Central memory CD8-positive, alpha-beta T cell (primary cell): ENCODE measurements around the gene INPP5D.
"Not testable (repeated sequence)": the region's sequence is repeated elsewhere in the genome, so short reads cannot be mapped to it uniquely, and the experiment has no call there.

Experiments
- ATAC-seq: fragments of 150-1000 bp; cut with Tn5 transposase; replicated peaks from 2 replicates; pipeline ENCODE4 v1.10.0; 2022; ENCODE audit warnings: mild to moderate bottlenecking, moderate FRiP score, moderate number of reproducible peaks; ENCODE audit not compliant: poor library complexity, severe bottlenecking; ENCODE audit errors: extremely low read depth
- DNase-seq, 2 donors: peaks; one replicate each; pipeline ENCODE4 v3.0.0; 2021; ENCODE audit warnings: low spot score in 2 of 2
- H3K27ac Mint-ChIP-seq: one replicate; pipeline ENCODE4 v1.8.0; 2022; ENCODE audit warnings: low read depth, mild to moderate bottlenecking, moderate library complexity, mixed read lengths
- H3K27me3 Mint-ChIP-seq: one replicate; pipeline ENCODE4 v1.8.0; 2022; ENCODE audit warnings: mixed read lengths
- H3K36me3 Mint-ChIP-seq: one replicate; pipeline ENCODE4 v1.8.0; 2022; ENCODE audit warnings: mild to moderate bottlenecking, moderate library complexity, mixed read lengths; ENCODE audit not compliant: insufficient read depth
- H3K4me1 Mint-ChIP-seq: one replicate; pipeline ENCODE4 v1.8.0; 2022; ENCODE audit warnings: mixed read lengths
- H3K4me3 Mint-ChIP-seq: one replicate; pipeline ENCODE4 v1.8.0; 2022; ENCODE audit warnings: mild to moderate bottlenecking, moderate library complexity, mixed read lengths
- H3K9me3 Mint-ChIP-seq: one replicate; pipeline ENCODE4 v1.8.0; 2022; ENCODE audit warnings: mixed read lengths

INPP5D gene

DNA sequence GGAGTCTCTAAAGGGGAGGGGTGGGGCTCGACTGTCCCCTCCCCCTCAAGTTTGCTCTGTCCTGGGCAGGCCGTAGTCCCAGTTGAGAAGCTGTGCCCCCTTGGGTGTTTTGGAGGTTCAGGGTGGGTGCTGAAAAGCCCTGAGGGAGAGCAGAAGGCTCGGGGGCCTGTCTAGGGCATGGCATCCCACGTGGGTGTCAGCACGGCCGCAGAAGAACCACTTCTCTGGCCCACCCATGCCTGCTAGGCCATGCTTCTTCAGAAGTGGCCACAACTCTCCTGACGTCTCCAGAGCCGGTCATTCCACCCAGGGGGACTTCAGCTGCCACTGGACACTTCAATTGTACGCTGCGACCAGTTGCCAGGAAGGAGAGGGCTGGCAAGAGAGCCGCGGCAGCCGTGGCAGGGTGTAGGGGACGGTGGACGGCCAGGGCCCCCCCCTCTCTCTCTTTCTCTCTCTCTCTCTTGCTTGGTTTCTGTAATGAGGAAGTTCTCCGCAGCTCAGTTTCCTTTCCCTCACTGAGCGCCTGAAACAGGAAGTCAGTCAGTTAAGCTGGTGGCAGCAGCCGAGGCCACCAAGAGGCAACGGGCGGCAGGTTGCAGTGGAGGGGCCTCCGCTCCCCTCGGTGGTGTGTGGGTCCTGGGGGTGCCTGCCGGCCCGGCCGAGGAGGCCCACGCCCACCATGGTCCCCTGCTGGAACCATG, at the start of gene INPP5D:
Gene INPP5D, plus strand, starts transcription at position 546 of the 704 bp plus-strand sequence. Its CDS starts 137 bp downstream, at position 683.
- H3K27ac Mint-ChIP-seq: peak within 1 kb of the TSS; percentile 95
- DNase-seq (peak; percentile 50 to 70), ATAC-seq (peak; percentile 81)
- peak within 1 kb of the TSS; percentile 98 for H3K4me3 Mint-ChIP-seq
- H3K4me1 Mint-ChIP-seq: peaks cover 46% of the 10 kb centered on the region
- H3K36me3 Mint-ChIP-seq: peaks cover 31% of the 10 kb centered on the region
- H3K27me3 Mint-ChIP-seq: no peaks in the 10 kb centered on the region
- no peaks in the 10 kb centered on the region for H3K9me3 Mint-ChIP-seq

DNA sequence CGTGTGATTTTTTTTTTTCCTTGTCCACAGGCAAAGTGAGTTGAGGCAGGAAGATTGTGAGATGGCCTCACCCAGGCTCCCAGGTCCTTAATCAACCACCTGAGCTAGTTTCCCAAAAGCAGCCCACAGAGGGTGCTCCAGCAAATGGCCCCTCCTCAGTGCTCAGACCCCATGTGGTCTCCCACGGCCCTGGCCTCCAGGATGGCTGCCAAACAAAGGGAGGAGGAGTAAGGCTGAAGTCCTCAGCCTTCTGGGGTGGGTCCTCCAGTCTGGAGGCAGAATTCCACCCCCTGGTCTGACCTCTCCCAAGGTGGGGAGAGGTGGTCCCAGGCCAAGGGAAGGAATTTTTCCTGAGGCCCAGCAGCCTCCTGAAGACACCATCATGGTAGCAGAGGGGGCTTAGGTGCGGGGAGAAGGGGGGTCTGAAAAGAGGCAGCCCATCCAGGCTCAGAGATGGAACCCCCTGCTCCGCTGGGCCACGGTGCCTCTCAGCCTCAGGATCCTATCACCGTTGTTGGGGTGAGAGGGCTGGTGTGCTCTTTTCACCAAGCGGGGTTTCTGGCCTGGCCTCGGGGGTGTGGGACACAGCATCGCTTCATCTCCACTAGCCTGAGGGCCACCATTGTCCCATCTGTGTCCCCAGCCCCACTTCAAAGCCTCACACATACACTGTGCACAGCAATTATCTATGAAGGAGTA, 49.4 kb upstream of the INPP5D start:
- ATAC-seq (no peak), DNase-seq (no peak)
- H3K27me3 Mint-ChIP-seq: peaks cover 15% of the 10 kb centered on the region
- H3K27ac Mint-ChIP-seq: no peak overlapping the region
- H3K4me3 Mint-ChIP-seq: no peak overlapping the region
- H3K4me1 Mint-ChIP-seq: no peaks in the 10 kb centered on the region
- H3K9me3 Mint-ChIP-seq: peaks cover 6% of the 10 kb centered on the region
- no peaks in the 10 kb centered on the region for H3K36me3 Mint-ChIP-seq

GRCh38 chr2:233011268-233011650, 48.9 kb upstream of the INPP5D start:
- Mint-ChIP-seq H3K27me3 (peaks cover 14% of the 10 kb centered on the region), H3K27ac (no peak overlapping the region), H3K4me1 (no peaks in the 10 kb centered on the region), H3K9me3 (peaks cover 6% of the 10 kb centered on the region), H3K4me3 (no peak overlapping the region), H3K36me3 (no peaks in the 10 kb centered on the region)
- DNase-seq (no peak), ATAC-seq (no peak)

GRCh38 chr2:233011702-233012131, 48.4 kb upstream of the INPP5D start:
- Mint-ChIP-seq H3K36me3 (no peaks in the 10 kb centered on the region), H3K4me3 (no peak overlapping the region), H3K9me3 (peaks cover 6% of the 10 kb centered on the region), H3K27ac (no peak overlapping the region), H3K4me1 (no peaks in the 10 kb centered on the region), H3K27me3 (peaks cover 14% of the 10 kb centered on the region)
- no peak for ATAC-seq
- no peak for DNase-seq

DNA sequence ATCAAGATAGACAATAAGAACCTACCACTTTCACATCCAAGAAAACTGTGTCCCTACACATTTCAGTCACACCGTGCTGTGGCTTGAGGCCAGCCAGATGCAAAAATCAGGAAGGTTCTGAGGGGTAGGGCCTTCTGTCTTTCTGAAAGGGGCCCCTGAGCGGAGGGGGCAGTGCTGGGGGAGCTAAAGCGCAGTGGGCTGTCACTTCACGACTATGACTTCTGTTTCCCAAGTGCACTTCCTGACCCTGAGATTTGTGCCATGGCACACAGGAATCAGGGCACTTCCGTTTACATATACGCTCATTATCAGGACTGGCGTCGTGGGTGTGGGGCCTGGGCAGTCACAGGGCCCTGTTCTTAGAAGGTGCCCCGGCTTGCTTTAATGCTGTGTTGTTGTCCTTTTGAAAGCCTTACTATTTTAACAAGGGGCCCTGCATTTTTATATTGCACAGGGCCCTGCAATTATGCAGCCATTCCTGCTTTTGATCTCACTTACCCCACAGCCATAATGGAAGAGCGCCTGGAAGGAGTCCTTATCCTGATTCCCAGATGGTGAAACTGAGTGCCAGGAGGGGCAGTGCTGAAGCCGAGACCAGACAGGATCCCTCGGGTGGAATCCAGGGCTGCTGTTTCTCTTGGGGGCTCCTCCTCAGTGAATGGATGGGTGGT, 47.7 kb upstream of the INPP5D start:
- ATAC-seq (no peak), DNase-seq (no peak)
- Mint-ChIP-seq H3K4me1 (no peaks in the 10 kb centered on the region), H3K27me3 (peaks cover 14% of the 10 kb centered on the region), H3K27ac (no peak overlapping the region), H3K9me3 (peaks cover 6% of the 10 kb centered on the region), H3K4me3 (no peak overlapping the region), H3K36me3 (no peaks in the 10 kb centered on the region)

- Mint-ChIP-seq H3K27me3 (peaks cover 14% of the 10 kb centered on the region), H3K4me1 (no peaks in the 10 kb centered on the region), H3K4me3 (no peak within 1 kb of the TSS), H3K36me3 (no peaks in the 10 kb centered on the region), H3K9me3 (peaks cover 6% of the 10 kb centered on the region), H3K27ac (no peak within 1 kb of the TSS)
- ATAC-seq (no peak), DNase-seq (no peak)
Measured at GRCh38 chr2:233013027-233013461, 47.1 kb upstream of the INPP5D start, which contains the start of gene NGEF. NGEF (minus strand) TSS chr2:233013256; CDS start chr2:232974890, 38,366 bp downstream.

DNA sequence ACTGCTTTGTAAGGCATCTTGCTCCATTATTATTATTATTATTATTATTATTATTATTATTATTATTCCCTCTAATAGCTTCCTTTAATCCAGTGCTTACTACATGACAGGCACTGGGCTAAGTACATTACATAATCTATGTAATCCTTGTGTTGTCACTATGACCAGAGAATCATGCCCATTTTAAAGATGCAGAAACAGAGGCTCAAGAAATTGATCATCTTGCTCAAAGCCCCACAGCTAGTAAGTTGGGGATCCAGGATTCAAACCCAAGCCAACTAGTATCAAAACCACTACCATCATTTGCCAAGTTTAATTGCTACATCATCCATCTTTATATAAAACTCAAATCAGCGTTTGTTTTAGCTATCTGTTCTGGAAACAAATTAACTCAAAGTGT, 46.5 kb upstream of the INPP5D start:
- no peak for ATAC-seq
- Mint-ChIP-seq H3K4me1 (no peaks in the 10 kb centered on the region), H3K36me3 (no peaks in the 10 kb centered on the region), H3K4me3 (no peak overlapping the region), H3K27me3 (peaks cover 14% of the 10 kb centered on the region), H3K27ac (no peak overlapping the region), H3K9me3 (peaks cover 6% of the 10 kb centered on the region)
- no peak for DNase-seq

GRCh38 chr2:233015019-233015645, 45.0 kb upstream of the INPP5D start:
- no peaks in the 10 kb centered on the region for H3K36me3 Mint-ChIP-seq
- DNase-seq (no peak), ATAC-seq (no peak)
- peaks cover 6% of the 10 kb centered on the region for H3K9me3 Mint-ChIP-seq
- H3K27me3 Mint-ChIP-seq: peaks cover 14% of the 10 kb centered on the region
- no peak overlapping the region for H3K27ac Mint-ChIP-seq
- no peak overlapping the region for H3K4me3 Mint-ChIP-seq
- H3K4me1 Mint-ChIP-seq: no peaks in the 10 kb centered on the region

DNA sequence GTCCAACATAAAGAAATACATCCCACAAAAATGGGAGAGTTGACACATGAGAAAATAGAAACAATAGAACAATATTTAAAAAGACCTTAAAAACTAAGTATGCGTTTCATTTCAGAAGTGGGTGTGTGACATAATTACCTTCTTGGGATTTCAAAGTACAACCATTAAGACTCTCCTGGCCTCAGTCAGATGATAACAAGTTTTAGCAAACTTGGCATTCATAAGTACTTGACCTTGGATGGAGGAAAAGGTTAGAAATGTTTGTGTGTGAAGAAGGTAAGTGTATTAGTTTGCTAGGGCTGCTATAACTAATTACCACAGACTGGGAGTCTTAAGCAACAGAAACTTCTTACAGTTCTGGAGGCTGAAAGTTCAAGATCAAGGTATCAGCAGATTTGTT, 42.2 kb upstream of the INPP5D start:
- no peaks in the 10 kb centered on the region for H3K27me3 Mint-ChIP-seq
- H3K27ac Mint-ChIP-seq: no peak overlapping the region
- DNase-seq (no peak), ATAC-seq (no peak)
- no peaks in the 10 kb centered on the region for H3K36me3 Mint-ChIP-seq
- H3K4me1 Mint-ChIP-seq: no peaks in the 10 kb centered on the region
- peaks cover 6% of the 10 kb centered on the region for H3K9me3 Mint-ChIP-seq
- H3K4me3 Mint-ChIP-seq: no peak overlapping the region

- not testable (repeated sequence) for H3K27me3 Mint-ChIP-seq, DNase-seq, H3K4me1 Mint-ChIP-seq, H3K27ac Mint-ChIP-seq, H3K4me3 Mint-ChIP-seq, H3K9me3 Mint-ChIP-seq, H3K36me3 Mint-ChIP-seq, ATAC-seq
Measured at GRCh38 chr2:233019610-233020009, 40.5 kb upstream of the INPP5D start.

- H3K27ac Mint-ChIP-seq: no peak overlapping the region
Measured at GRCh38 chr2:233020454-233020853, 39.7 kb upstream of the INPP5D start.

DNA sequence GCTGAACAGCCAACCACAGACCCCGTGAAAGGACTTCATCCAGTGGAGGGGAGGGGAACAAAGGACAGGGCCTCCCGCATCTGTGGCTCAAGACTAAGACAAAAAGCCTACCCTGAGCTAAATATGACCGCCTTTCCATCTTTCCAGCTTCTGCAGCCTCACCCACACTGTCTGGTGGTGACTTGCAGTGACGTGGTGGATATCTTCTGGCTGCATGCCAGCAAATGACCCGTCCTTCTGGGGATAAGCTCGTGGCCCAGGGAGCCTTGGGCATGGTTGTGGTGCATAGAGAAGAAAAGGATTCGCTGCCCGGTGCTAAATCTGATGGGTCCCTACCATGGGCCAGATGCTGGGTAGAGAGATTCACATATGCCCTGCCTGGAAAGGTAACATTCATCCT, 38.4 kb upstream of the INPP5D start:
- no peaks in the 10 kb centered on the region for H3K27me3 Mint-ChIP-seq
- no peaks in the 10 kb centered on the region for H3K36me3 Mint-ChIP-seq
- H3K4me3 Mint-ChIP-seq: no peak overlapping the region
- ATAC-seq (no peak), DNase-seq (no peak)
- no peaks in the 10 kb centered on the region for H3K9me3 Mint-ChIP-seq
- no peak overlapping the region for H3K27ac Mint-ChIP-seq
- no peaks in the 10 kb centered on the region for H3K4me1 Mint-ChIP-seq

More at GRCh38 chr2:233020454-233020853, 39.7 kb upstream of the INPP5D start:
- peaks cover 2% of the 10 kb centered on the region for H3K9me3 Mint-ChIP-seq
- no peak overlapping the region for H3K4me3 Mint-ChIP-seq
- no peaks in the 10 kb centered on the region for H3K4me1 Mint-ChIP-seq
- no peaks in the 10 kb centered on the region for H3K27me3 Mint-ChIP-seq
- ATAC-seq (no peak), DNase-seq (no peak)
- H3K36me3 Mint-ChIP-seq: no peaks in the 10 kb centered on the region
